K562 (cell line): ENCODE measurements around the gene CDKN1C. TPM values are rescaled to one million over a fixed set of nuclear protein-coding genes. Genes with fewer than 3 reads are reported as not detected.

ENCODE experiments used
- CHD2 ChIP-seq: IDR thresholded peaks from 2 replicates; pipeline ENCODE4 v1.6.1; 2011; ENCODE audit warnings: low read depth, low read length
- ETS1 ChIP-seq: conservative IDR thresholded peaks from 2 replicates; pipeline ENCODE4 v1.6.1; 2011; ENCODE audit warnings: low read depth, mild to moderate bottlenecking, low read length; ENCODE audit not compliant: control insufficient read depth
- FOXP1 ChIP-seq: sonication (generic); formaldehyde crosslinking; IDR thresholded peaks from 2 replicates; pipeline ENCODE4 v1.8.0; 2022; ENCODE audit warnings: mild to moderate bottlenecking, missing genetic modification reagents
- GABPA ChIP-seq: fragments of 200-800 bp; sonication (Bioruptor generic); conservative IDR thresholded peaks from 2 replicates; pipeline ENCODE4 v1.6.1; 2016; ENCODE audit warnings: low read depth, missing genetic modification characterization, missing compliant biosample characterization
- HDAC2 ChIP-seq: fragments of 450-650 bp; IDR thresholded peaks from 2 replicates; pipeline ENCODE4 v1.6.1; 2016; ENCODE audit warnings: mild to moderate bottlenecking
- HEY1 ChIP-seq: fragments of 250-450 bp; sonication (Bioruptor Pico); IDR thresholded peaks from 2 replicates; pipeline ENCODE4 v1.5.0; 2020; ENCODE audit warnings: mild to moderate bottlenecking, moderate library complexity, borderline replicate concordance
- HMG20A ChIP-seq: fragments of 450-650 bp; formaldehyde crosslinking; conservative IDR thresholded peaks from 2 replicates; pipeline ENCODE4 v1.4.0; 2020; ENCODE audit warnings: mild to moderate bottlenecking, mixed read lengths
- HMGN3 ChIP-seq: IDR thresholded peaks from 2 replicates; pipeline ENCODE4 v1.6.1; 2011; ENCODE audit warnings: borderline replicate concordance, low read depth, mild to moderate bottlenecking, mixed read lengths, low read length; ENCODE audit not compliant: insufficient read length; ENCODE audit errors: extremely low read depth
- JUNB ChIP-seq: fragments of 450-650 bp; formaldehyde crosslinking; conservative IDR thresholded peaks from 2 replicates; pipeline ENCODE4 v1.4.0; 2020; ENCODE audit warnings: mild to moderate bottlenecking
- L3MBTL2 ChIP-seq: fragments of 450-650 bp; IDR thresholded peaks from 2 replicates; pipeline ENCODE4 v1.6.1; 2016; ENCODE audit warnings: mild to moderate bottlenecking, moderate library complexity
- MLX ChIP-seq, 2 experiments: fragments of 450-650 bp in 1 of 2; sonication (generic) in 1 of 2; formaldehyde crosslinking; conservative IDR thresholded peaks; 2 replicates each; pipeline versions ENCODE4 v1.4.0 to v1.8.1; 2020 to 2022; ENCODE audit warnings: mild to moderate bottlenecking in 1 of 2, missing genetic modification reagents in 1 of 2
- MNT ChIP-seq, 2 experiments: fragments of 450-650 bp; conservative IDR thresholded peaks; 2 replicates each; pipeline ENCODE4 v1.6.1; 2017; ENCODE audit warnings: mild to moderate bottlenecking in 2 of 2, moderate library complexity in 2 of 2
- MTA2 ChIP-seq: fragments of 450-650 bp; IDR thresholded peaks from 2 replicates; pipeline ENCODE4 v1.6.1; 2016; ENCODE audit warnings: low read depth
- PHB ChIP-seq: fragments of 250-450 bp; sonication (Bioruptor Pico); IDR thresholded peaks from 2 replicates; pipeline ENCODE4 v1.5.0; 2021
- STAT5B ChIP-seq: fragments of 250-450 bp; sonication (Bioruptor Pico); IDR thresholded peaks from 2 replicates; pipeline ENCODE4 v1.8.0; 2021; ENCODE audit warnings: mild to moderate bottlenecking, inconsistent platforms
- WHSC1 ChIP-seq: IDR thresholded peaks from one replicate; pipeline ENCODE4 v1.6.1; 2012; ENCODE audit warnings: low read length, control low read depth, inconsistent platforms
- ZC3H4 ChIP-seq: sonication (generic); formaldehyde crosslinking; IDR thresholded peaks from 2 replicates; pipeline ENCODE4 v1.9.0; 2021; ENCODE audit warnings: missing genetic modification reagents, borderline replicate concordance
- ZFP36 ChIP-seq: fragments of 150-350 bp; IDR thresholded peaks from 2 replicates; pipeline ENCODE4 v1.6.1; 2018; ENCODE audit warnings: low read length, low read depth; ENCODE audit not compliant: partially characterized antibody
- ZNF316 ChIP-seq: fragments of 450-650 bp; IDR thresholded peaks from 2 replicates; pipeline ENCODE4 v1.6.1; 2016
- ZNF592 ChIP-seq: fragments of 450-650 bp; IDR thresholded peaks from 2 replicates; pipeline ENCODE4 v1.6.1; 2017; ENCODE audit warnings: antibody characterized with exemption, mild to moderate bottlenecking
- ZNF717 ChIP-seq: fragments of 250-450 bp; sonication (Bioruptor Pico); IDR thresholded peaks from 2 replicates; pipeline ENCODE4 v1.5.0; 2021
- ZNF778 ChIP-seq: fragments of 450-650 bp; formaldehyde crosslinking; IDR thresholded peaks from 2 replicates; pipeline ENCODE4 v1.4.0; 2020; ENCODE audit warnings: mild to moderate bottlenecking, moderate library complexity
- polyA plus RNA-seq, 8 experiments: library from polyadenylated mRNA; depleted of rRNA in 4 of 8; stranded (reverse) in 5 of 8; unstranded in 3 of 8; fragments of >200 nt; fragmentation: Nextera tagmentation in 2 of 8; fragmentation: Illumina TruSeq in 1 of 8; extraction: Ambion mirVana in 2 of 8; extraction: Trizol in 1 of 8; gene quantifications; 2 replicates each; pipeline versions ENCODE4 v1.2.1 to v1.2.3, GENCODE V29; 2011 to 2014; ENCODE audit warnings: inconsistent platforms in 1 of 8, missing spikeins in 1 of 8
- total RNA-seq, 7 experiments: library from RNA; depleted of rRNA in 6 of 7; stranded (reverse); fragments of >200 nt in 6 of 7; fragmentation: Illumina TruSeq in 2 of 7; extraction: Trizol in 2 of 7; gene quantifications; 2 replicates each; pipeline versions ENCODE4 v1.2.1 to v1.2.3, GENCODE V29; 2011 to 2021; ENCODE audit warnings: low replicate concordance in 1 of 7

CDKN1C gene
- total and polyA plus RNA-seq, 9 of the 15 experiments (the other 6 are each of a cell fraction or from before 2014, with no cell fraction given): 2.8 to 21.1 (median 9.3) TPM

- TF ChIP-seq MLX (CRISPR knock-in tag; conservative IDR thresholded peaks at IDR 0.05) (no peak; a peak in 1 of 4 replicates), HMGN3 (peak; percentile 42), HEY1 (CRISPR knock-in tag) (no peak), HMG20A (CRISPR knock-in tag) (no peak), CHD2 (peak; percentile 38; the same call in 1 of the 2 replicates), STAT5B (CRISPR knock-in tag) (no peak), GABPA (no peak), ETS1 (peak; percentile 10; the same call in 1 of the 2 replicates), ZC3H4 (CRISPR knock-in tag) (peak; percentile 15; the same call in 1 of the 2 replicates), ZNF717 (no peak), ZFP36 (no peak), ZNF316 (no peak), ZNF592 (no peak), JUNB (CRISPR knock-in tag) (no peak), ZNF778 (CRISPR knock-in tag) (no peak), L3MBTL2 (peak; percentile 96), HDAC2 (peak; percentile 56; the same call in 1 of the 2 replicates), PHB (CRISPR knock-in tag) (peak; percentile 29; the same call in 1 of the 2 replicates), MTA2 (peak; percentile 33; the same call in 1 of the 2 replicates), MNT (conservative IDR thresholded peaks at IDR 0.05) (peak; percentile 39 to 51; a peak in 2 of 4 replicates), FOXP1 (CRISPR knock-in tag) (peak; percentile 92; the same call in 1 of the 2 replicates), WHSC1 (no peak)
These were observed 428 bp downstream of the CDKN1C start (continued) for GRCh38 chr11:2885017-2885677.
